GM12875 (cell line): ENCODE measurements around the gene BRAT1.

Source experiments
- H3K4me3 ChIP-seq: one replicate; pipeline ENCODE4 v1.5.1; 2011; ENCODE audit warnings: low read depth, low read length, control low read depth
- CTCF ChIP-seq: IDR thresholded peaks from 2 replicates; pipeline ENCODE4 v1.5.1; 2011; ENCODE audit warnings: low read depth, mild to moderate bottlenecking, control low read depth, inconsistent platforms, low read length, moderate library complexity, borderline replicate concordance; ENCODE audit not compliant: insufficient read depth

Gene BRAT1

GRCh38 chr7:2510909-2511768 lies 44.2 kb downstream of the BRAT1 start:
- no peak overlapping the region for H3K4me3 ChIP-seq
- TF ChIP-seq CTCF: no peak

- no peak for TF ChIP-seq CTCF
These were observed 45.1 kb downstream of the BRAT1 start for GRCh38 chr7:2510130-2510776.

GRCh38 chr7:2509298-2509906 lies 45.9 kb downstream of the BRAT1 start:
- no peak overlapping the region for H3K4me3 ChIP-seq
- no peak for TF ChIP-seq CTCF

More at GRCh38 chr7:2510130-2510776, 45.1 kb downstream of the BRAT1 start:
- H3K4me3 ChIP-seq: no peak overlapping the region

- H3K4me3 ChIP-seq: no peak overlapping the region
- no peak for TF ChIP-seq CTCF
These were observed 46.8 kb downstream of the BRAT1 start for GRCh38 chr7:2508327-2509215.

GRCh38 chr7:2507917-2508306 lies 47.4 kb downstream of the BRAT1 start:
- H3K4me3 ChIP-seq: no peak overlapping the region
- TF ChIP-seq CTCF: no peak

- no peak overlapping the region for H3K4me3 ChIP-seq
- no peak for TF ChIP-seq CTCF
These were observed 48.0 kb downstream of the BRAT1 start for GRCh38 chr7:2507208-2507916.
